Prostate gland (tissue), 2 donors: ENCODE data around the gene STEAP1B. TPM values are rescaled to one million over a fixed set of nuclear protein-coding genes. Genes with fewer than 3 reads are reported as not detected.
"Not testable (repeated sequence)": the region's sequence is repeated elsewhere in the genome, so short reads cannot be mapped to it uniquely, and the experiment has no call there.

Source experiments
- DNase-seq: peaks from one replicate; pipeline ENCODE4 v3.0.0-alpha.2; 2019; ENCODE audit warnings: low spot score
- H3K27ac ChIP-seq, 2 donors: fragments of 200-600 bp; sonication (generic); 2 replicates each; pipeline ENCODE4 v1.5.1; 2017 to 2019
- H3K27me3 ChIP-seq: fragments of 200-600 bp; sonication (generic); replicated peaks from 2 replicates; pipeline ENCODE4 v1.5.1; 2019; ENCODE audit not compliant: insufficient read depth
- H3K36me3 ChIP-seq, 2 donors: fragments of 200-600 bp; sonication (generic); 1 replicate in 1 of 2; 2 replicates in 1 of 2; pipeline versions ENCODE4 v1.5.1 to v1.8.1; 2017 to 2019
- H3K4me1 ChIP-seq: fragments of 200-600 bp; sonication (generic); replicated peaks from 2 replicates; pipeline ENCODE4 v1.5.1; 2019
- H3K4me3 ChIP-seq, 2 donors: fragments of 200-600 bp; sonication (generic); 2 replicates each; pipeline ENCODE4 v1.5.1; 2017 to 2019
- H3K9me3 ChIP-seq: fragments of 200-600 bp; sonication (generic); 2 replicates; pipeline ENCODE4 v1.5.1; 2017
- POLR2A ChIP-seq: fragments of 450-650 bp; IDR thresholded peaks from one replicate; pipeline ENCODE4 v1.6.1; 2016; ENCODE audit warnings: antibody characterized with exemption, mild to moderate bottlenecking
- POLR2AphosphoS5 ChIP-seq: sonication (generic); formaldehyde crosslinking; IDR thresholded peaks from one replicate; pipeline ENCODE4 v1.6.1; 2017; ENCODE audit warnings: antibody characterized with exemption
- WGBS: methylation state at CpG from one replicate; pipeline ENCODE4 v1.1.5; 2018; 5-methylcytosine and 5-hydroxymethylcytosine counted together
- intact Hi-C: fragments of 100-400 bp; cut with DNase I; formaldehyde crosslinking; loops from one replicate; pipeline ENCODE4 v1.14.2; 2022
- total RNA-seq, 2 donors: library from RNA; depleted of rRNA; stranded (reverse); fragments of >200 nt; gene quantifications; one replicate each; pipeline ENCODE4 v1.1.0, GENCODE V29; 2016
- TF ChIP-seq, protein P1 (sequence below), 4 experiments: fragments of 200-600 bp in 2 of 4; fragments of 450-650 bp in 2 of 4; sonication (generic) in 2 of 4; IDR thresholded peaks; 1 replicate in 3 of 4; 2 replicates in 1 of 4; pipeline ENCODE4 v1.5.1; 2016 to 2019; ENCODE audit warnings: antibody characterized with exemption in 4 of 4, mild to moderate bottlenecking in 2 of 4, moderate library complexity in 2 of 4

Gene STEAP1B
- total RNA-seq, 2 donors from 2014 or later: 6.4 TPM; not detected in 1

GRCh38 chr7:22443370-22444180, 56.4 kb downstream of the STEAP1B start:
- Histone ChIP-seq H3K36me3 (no peaks in the 10 kb centered on the region), H3K9me3 (no peaks in the 10 kb centered on the region), H3K27me3 (no peaks in the 10 kb centered on the region), H3K4me1 (peaks cover 11% of the 10 kb centered on the region), H3K27ac (no peak overlapping the region), H3K4me3 (no peak overlapping the region)
- TF ChIP-seq, protein P1, sequence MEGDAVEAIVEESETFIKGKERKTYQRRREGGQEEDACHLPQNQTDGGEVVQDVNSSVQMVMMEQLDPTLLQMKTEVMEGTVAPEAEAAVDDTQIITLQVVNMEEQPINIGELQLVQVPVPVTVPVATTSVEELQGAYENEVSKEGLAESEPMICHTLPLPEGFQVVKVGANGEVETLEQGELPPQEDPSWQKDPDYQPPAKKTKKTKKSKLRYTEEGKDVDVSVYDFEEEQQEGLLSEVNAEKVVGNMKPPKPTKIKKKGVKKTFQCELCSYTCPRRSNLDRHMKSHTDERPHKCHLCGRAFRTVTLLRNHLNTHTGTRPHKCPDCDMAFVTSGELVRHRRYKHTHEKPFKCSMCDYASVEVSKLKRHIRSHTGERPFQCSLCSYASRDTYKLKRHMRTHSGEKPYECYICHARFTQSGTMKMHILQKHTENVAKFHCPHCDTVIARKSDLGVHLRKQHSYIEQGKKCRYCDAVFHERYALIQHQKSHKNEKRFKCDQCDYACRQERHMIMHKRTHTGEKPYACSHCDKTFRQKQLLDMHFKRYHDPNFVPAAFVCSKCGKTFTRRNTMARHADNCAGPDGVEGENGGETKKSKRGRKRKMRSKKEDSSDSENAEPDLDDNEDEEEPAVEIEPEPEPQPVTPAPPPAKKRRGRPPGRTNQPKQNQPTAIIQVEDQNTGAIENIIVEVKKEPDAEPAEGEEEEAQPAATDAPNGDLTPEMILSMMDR (IDR thresholded peaks at IDR 0.05): no peak
- no peak for TF ChIP-seq POLR2A
- no peak for DNase-seq
- intact Hi-C loops: no loop called here
- 59% methylated on average over 7 of the region's 7 CpGs for WGBS

DNA sequence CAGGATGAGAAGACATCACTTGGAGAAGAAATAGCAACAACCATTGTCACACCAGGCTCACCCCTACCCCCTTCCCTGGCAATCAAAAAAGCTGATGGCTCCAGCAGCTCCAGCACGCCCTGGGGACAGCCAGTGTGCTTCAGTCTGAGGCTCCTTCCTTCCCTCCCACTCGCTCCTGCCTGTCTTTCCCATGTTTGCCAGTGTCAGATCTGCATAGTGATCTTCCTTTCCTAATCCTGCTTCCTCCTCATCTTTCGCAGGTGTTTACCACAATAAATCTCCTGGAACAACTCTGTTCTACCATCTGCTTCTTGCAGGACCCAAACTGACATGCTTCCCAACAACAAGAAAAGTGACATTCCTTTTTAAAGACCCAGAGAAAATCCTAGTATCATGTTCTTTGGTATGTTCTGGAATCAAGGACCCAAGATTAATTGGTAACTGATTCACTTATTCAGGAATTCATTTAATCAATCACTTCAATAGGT, 57.1 kb downstream of the STEAP1B start:
- WGBS: 64% methylated on average over 3 of the region's 3 CpGs
- intact Hi-C loops: no loop called here
- TF ChIP-seq POLR2A (no peak), POLR2AphosphoS5 (no peak)
- TF ChIP-seq, protein P1 (IDR thresholded peaks at IDR 0.05): no peak
- Histone ChIP-seq H3K9me3 (no peaks in the 10 kb centered on the region), H3K27ac (no peak overlapping the region), H3K4me3 (no peak overlapping the region), H3K27me3 (no peaks in the 10 kb centered on the region), H3K4me1 (peaks cover 11% of the 10 kb centered on the region), H3K36me3 (no peaks in the 10 kb centered on the region)
- DNase-seq: no peak

GRCh38 chr7:22442187-22442881, 57.7 kb downstream of the STEAP1B start:
- Histone ChIP-seq H3K36me3 (no peaks in the 10 kb centered on the region), H3K4me3 (no peak overlapping the region), H3K27ac (peak overlapping the region in 1 of 2 donors; percentile 8), H3K27me3 (no peaks in the 10 kb centered on the region), H3K9me3 (no peaks in the 10 kb centered on the region), H3K4me1 (peaks cover 11% of the 10 kb centered on the region)
- TF ChIP-seq POLR2AphosphoS5: peak; percentile 36
- TF ChIP-seq, protein P1 (IDR thresholded peaks at IDR 0.05): no peak
- WGBS: 38% methylated on average over 8 of the region's 8 CpGs
- DNase-seq: no peak
- intact Hi-C loops: no loop called here

- no peak overlapping the region for H3K4me3 ChIP-seq
- H3K9me3 ChIP-seq: no peaks in the 10 kb centered on the region
- no peak overlapping the region for H3K27ac ChIP-seq
- DNase-seq: no peak
- H3K4me1 ChIP-seq: peaks cover 11% of the 10 kb centered on the region
- intact Hi-C loops: no loop called here
- 98% methylated on average over 3 of the region's 3 CpGs for WGBS
- no peak for TF ChIP-seq POLR2A
- no peak for TF ChIP-seq POLR2AphosphoS5
- no peaks in the 10 kb centered on the region for H3K27me3 ChIP-seq
- no peaks in the 10 kb centered on the region for H3K36me3 ChIP-seq
Observed at GRCh38 chr7:22441157-22441556, 58.8 kb downstream of the STEAP1B start.

DNA sequence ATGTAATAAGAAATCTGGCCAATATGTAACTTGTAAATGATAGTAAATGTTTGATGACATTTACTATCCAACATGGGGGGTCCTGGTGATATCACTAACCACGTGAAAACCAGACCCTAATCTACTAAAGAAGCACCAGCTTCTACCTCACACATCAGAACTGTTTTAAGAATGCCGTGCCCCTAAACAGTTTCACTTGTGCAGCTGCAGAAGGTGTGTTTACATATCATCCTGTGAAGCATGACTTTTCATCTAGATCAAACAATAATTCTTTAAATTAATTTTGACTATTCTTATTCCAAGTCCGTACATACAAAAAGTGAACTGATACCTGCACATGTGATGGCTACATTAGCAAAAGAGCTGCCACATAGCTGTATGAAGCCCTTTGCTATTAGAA, 61.0 kb downstream of the STEAP1B start:
- no peak overlapping the region for H3K27ac ChIP-seq
- H3K9me3 ChIP-seq: no peaks in the 10 kb centered on the region
- WGBS: 67% methylated on average over 3 of the region's 3 CpGs
- intact Hi-C loops: no loop called here
- TF ChIP-seq POLR2AphosphoS5 (no peak), POLR2A (no peak)
- TF ChIP-seq, protein P1 (IDR thresholded peaks at IDR 0.05): no peak
- DNase-seq: no peak
- no peaks in the 10 kb centered on the region for H3K27me3 ChIP-seq
- H3K36me3 ChIP-seq: no peaks in the 10 kb centered on the region
- H3K4me1 ChIP-seq: peaks cover 4% of the 10 kb centered on the region
- no peak overlapping the region for H3K4me3 ChIP-seq

GRCh38 chr7:22436552-22436951, 63.4 kb downstream of the STEAP1B start:
- DNase-seq, H3K4me1 ChIP-seq, H3K36me3 ChIP-seq, H3K4me3 ChIP-seq, H3K27ac ChIP-seq, H3K27me3 ChIP-seq, intact Hi-C loops, H3K9me3 ChIP-seq: not testable (repeated sequence)
- WGBS: 95% methylated on average over 4 of the region's 4 CpGs
